NCI-H460 (cell line): Measurements from ENCODE around the gene EML4. TPM values are rescaled to one million over a fixed set of nuclear protein-coding genes. Genes with fewer than 3 reads are reported as not detected.

Experiments
- DNase-seq: peaks from one replicate; pipeline ENCODE4 v3.0.0-alpha.2; 2016; ENCODE audit warnings: low read depth; ENCODE audit errors: extremely low read depth
- total RNA-seq: library from RNA; depleted of rRNA; stranded (reverse); fragments of >200 nt; shearing (Covaris generic); gene quantifications from 2 replicates; pipeline ENCODE4 v1.2.3, GENCODE V29; 2014

Gene EML4
- total RNA-seq, 1 experiment from 2014 or later = 36.0 TPM

- no peak for DNase-seq
Observed at GRCh38 chr2:42293019-42293418, 123.9 kb downstream of the EML4 start.

- no peak for DNase-seq
Observed at GRCh38 chr2:42296226-42296625, 127.1 kb downstream of the EML4 start.

- DNase-seq = no peak
Observed at GRCh38 chr2:42297322-42297936, 128.3 kb downstream of the EML4 start.

GRCh38 chr2:42298132-42298531 is 129.0 kb downstream of the EML4 start:
- no peak for DNase-seq

- DNase-seq = no peak
Observed at GRCh38 chr2:42298996-42299754, 130.0 kb downstream of the EML4 start.

GRCh38 chr2:42300527-42300926 is 131.4 kb downstream of the EML4 start:
- DNase-seq = no peak

GRCh38 chr2:42303252-42303651 is 134.1 kb downstream of the EML4 start:
- no peak for DNase-seq

- DNase-seq = no peak
Observed at GRCh38 chr2:42304059-42304713, 135.0 kb downstream of the EML4 start.

GRCh38 chr2:42307180-42307579 is 138.0 kb downstream of the EML4 start:
- no peak for DNase-seq

- no peak for DNase-seq
Observed at GRCh38 chr2:42309366-42309765, 140.2 kb downstream of the EML4 start.

GRCh38 chr2:42310007-42310515 is 140.9 kb downstream of the EML4 start:
- DNase-seq = no peak

GRCh38 chr2:42312106-42312505 is 143.0 kb downstream of the EML4 start:
- no peak for DNase-seq

- peak; percentile 32 for DNase-seq
Observed at GRCh38 chr2:42314892-42315468, 145.8 kb downstream of the EML4 start.

- no peak for DNase-seq
Observed at GRCh38 chr2:42315844-42316470, 146.8 kb downstream of the EML4 start.

GRCh38 chr2:42316910-42317309 is 147.8 kb downstream of the EML4 start:
- no peak for DNase-seq

GRCh38 chr2:42317486-42317885 is 148.3 kb downstream of the EML4 start:
- no peak for DNase-seq

- DNase-seq = no peak
Observed at GRCh38 chr2:42317945-42318344, 148.8 kb downstream of the EML4 start.

- no peak for DNase-seq
Observed at GRCh38 chr2:42319265-42319664, 150.1 kb downstream of the EML4 start.

- no peak for DNase-seq
Observed at GRCh38 chr2:42321452-42322064, 152.4 kb downstream of the EML4 start.

GRCh38 chr2:42324244-42324643 is 155.1 kb downstream of the EML4 start:
- DNase-seq = no peak
